HL-60/S4 treated with retinoic acid at 250 ng/mL for 4 days and 3 days (cell line): ENCODE results near the gene B9D1.

Source experiments
- in situ Hi-C: fragments of 300-500 bp; cut with MboI; formaldehyde crosslinking; loops from 2 replicates; pipeline ENCODE4 v1.7.0; 2022; ENCODE audit warnings: low sequenced_read_pairs

B9D1 gene

DNA sequence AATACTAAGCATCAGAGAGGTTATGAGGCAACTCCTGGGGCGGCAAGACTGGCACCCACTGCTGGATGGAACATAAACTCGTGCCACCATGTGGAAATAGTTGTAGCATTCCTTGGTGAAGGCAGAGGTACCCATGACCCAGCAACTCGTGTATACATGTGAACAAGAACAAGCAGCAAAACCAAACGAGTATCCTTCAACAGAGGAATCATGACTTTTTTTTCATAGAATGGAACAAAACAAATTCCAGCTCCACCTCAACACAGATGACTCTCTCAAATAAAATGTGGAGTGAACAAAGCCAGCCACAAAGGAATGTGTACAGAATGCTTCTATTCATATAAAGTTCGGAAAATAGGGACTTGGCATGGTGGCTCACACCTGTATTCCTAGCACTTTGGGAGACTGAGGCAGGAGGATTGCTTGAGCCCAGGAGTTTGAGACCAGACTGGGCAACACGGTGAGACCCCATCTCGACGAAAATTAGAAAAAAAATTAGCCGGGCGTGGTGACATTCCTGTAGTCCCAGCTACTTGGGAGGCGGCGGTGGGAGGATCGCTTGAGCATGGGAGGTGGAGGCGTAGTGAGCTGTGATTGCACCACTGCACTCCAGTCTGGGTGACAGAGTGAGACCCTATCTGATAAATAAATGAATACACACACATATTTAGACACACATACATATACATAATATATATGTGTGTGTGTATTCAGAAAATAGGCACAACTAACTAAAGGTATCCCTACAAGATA, 35.3 kb downstream of the B9D1 start:
- in situ Hi-C loops, result no loop called here

DNA sequence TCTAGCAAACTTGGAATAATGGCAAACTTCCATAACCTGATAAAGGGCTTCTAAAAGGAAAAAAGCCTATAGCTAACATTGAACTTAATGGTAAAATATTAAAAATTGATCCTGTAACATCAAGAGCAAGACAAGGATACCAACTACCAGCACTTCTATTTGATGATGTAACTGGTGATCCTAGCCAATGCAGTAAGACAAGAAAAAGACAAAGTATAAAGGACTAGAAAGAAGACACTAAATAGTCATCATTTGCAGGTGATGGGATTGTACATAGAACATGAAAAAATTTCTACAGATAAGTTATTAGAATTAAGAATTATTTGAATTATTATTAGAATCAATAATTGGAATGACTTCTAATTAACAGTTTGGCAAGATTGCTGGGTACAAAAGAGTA, 37.0 kb downstream of the B9D1 start:
- in situ Hi-C loops, result no loop called here

DNA sequence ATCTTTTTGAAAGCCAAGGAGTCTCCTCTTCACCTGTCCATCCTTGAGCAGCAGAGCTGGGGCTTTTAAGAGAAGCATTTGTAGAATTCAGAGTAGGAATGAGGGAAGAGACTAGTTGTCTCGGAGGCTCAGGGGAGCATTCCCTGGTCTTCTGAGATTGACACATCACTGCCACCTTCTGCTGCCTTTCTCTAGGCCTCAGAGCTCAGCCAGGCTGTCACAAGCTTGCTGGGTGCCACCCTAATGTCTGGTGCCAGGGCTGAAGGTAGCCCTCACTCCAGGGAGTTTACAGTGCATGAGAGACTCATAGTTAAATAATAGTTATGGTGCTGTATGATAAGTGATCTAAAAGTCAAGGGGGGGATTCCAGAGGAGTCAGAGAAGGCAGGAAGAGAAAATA, 39.7 kb downstream of the B9D1 start:
- in situ Hi-C loops, result no loop called here

DNA sequence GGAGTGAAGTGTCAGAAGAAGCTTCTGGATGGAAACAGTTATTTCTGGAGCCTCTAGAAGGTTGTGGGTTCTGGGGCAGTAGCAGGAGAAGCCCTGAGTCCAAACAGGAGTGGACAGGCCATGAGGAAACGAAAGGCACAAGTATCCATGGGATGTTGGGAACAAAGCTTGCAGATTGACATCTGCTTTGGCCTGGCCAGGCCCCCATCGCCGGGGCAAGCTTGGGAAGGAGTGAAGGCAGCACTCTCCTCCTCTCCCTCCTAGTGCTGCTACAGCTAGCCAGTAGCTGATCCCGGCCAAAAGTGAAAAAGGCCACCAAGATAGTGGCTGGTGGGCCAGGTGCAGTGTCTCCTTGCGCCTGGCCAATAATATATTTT, 40.4 kb downstream of the B9D1 start:
- in situ Hi-C loops, result no loop called here

DNA sequence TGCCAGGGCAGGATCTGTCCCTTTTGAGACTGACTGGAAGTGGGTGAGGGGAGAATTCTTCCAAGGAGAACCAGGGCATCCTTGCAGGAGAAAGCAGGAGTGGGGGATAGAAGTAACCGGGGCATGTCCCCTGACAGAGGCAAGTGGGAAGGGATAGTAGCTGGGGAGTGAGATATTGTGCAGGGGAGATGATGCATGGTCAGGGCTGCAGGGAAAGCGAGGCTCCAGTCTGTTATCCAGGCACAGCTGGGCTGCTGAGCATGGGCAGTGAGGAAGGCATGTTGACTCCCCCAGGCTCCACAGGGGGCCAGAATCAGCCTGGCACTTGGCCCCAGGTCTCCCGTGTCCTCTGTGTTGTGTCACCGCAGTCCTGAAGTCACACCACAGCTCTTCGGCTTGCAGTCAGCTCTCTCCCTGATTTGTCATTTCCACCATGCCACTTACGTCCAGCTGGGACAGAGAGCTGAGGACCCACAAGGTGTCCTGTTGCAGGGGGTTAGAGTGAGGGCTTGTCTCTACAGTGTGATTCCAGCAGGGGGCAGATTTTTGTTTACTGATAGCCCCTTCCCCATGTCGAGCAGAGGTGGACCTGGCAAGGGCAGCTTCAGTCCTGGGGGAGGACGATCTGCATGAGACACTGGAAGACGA, 40.9 kb downstream of the B9D1 start:
- in situ Hi-C loops, result no loop called here

DNA sequence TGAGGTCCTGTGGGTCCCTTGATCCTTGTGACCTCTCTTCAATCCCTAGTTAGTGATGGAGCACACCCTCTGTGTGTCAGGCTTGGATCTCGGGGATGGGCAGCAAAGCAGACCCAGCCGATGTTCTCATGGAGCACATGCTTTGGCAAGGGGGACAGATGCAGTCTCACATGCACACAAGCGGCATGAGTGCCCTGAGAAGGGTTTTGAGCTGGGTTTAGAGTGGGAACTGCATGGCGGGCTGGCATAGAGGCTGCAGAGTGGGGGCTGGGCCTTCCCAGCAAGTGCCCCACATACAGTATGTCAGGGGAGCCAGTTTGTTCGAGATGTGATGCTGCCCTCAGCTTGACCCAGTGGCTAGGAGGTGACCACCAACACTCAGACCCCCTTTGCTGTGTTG, 41.6 kb downstream of the B9D1 start:
- in situ Hi-C loops, result no loop called here

DNA sequence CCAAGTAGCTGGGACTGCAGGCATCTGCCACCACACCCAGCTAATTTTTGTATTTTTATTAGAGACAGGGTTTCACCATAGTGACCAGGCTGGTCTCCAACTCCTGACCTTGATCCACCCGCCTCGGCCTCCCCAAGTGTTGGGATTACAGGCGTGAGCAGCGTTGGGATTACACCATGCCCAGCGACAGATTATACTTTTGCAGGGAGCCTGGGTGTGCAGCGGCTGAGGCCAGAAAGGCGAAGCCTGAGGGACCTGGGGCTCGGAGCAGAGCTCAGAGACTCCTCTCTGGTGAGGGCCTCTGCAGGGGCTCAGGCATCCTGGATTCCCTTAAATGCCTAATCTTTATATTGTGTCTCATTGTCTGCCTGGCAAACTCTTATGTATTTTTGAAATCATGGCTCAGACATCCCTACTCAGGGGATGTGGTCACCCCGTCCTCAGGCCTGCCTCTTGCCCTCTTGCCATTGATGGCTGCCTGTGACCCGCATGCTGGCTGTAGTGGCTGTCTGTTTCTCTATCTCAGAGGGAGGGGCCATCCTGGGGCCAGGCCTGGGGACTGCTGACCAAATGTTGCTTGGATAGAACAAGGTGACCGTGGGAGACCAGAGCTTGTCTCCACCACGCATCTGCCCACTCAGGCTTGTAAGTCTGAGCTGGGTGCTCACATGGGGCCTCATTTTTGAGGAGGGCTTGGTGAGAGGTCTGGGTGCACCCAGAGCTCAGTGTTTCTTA, 42.6 kb downstream of the B9D1 start:
- in situ Hi-C loops, result no loop called here

DNA sequence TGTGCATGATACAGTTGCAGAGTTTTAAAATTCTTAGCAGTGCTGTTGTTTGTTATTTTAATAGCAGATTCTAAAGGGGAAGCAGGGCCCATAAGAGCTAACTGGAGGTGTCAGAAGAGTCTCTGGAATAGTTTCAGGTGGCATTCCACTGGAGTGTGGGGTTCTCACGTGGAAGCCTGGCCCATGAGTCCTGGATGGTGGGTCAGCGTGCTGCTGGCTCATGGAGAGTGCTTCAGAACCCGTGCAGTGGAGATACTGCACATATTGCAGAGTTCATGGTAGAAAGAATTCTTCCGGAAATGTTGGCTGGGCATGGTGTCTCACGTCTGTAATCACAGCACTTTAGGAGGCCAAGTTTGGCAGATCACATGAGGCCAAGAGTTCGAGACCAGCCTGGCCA, 43.9 kb downstream of the B9D1 start:
- in situ Hi-C loops, result no loop called here

DNA sequence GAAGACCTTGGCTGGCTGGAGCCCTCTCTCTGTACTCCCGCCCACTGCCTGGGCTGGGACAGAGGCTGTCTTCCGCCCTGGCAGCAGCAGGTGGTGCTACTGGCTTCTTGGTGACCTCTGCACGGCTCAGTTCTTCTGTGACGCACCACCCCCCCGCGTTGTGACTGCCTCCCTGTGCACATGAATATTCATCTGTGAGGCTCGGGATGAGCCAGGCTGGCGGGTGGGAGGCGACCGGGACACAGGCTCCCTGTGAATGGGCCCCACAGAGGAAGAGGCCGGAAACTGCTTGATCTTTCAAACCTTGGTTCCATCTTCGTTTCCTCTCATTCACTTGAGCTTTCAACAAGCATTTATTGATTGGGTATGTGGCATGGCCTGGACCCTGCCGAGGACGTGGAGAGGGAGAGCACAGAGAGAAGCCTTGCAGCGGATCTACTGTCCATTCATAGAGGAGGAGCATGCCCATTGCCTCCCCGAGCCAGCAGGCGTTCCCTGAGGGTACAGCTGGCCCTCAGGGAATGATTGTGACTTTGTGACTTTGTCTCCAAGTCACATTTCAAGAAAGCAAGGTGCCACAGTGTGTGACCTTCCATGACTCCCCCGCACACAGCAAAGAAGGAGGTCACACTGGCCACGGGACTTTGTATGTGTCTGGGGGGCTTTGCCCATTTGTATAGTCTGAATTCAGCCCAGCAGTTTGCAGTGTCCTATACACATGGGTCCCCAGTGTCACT, 45.0 kb downstream of the B9D1 start:
- in situ Hi-C loops, result no loop called here

DNA sequence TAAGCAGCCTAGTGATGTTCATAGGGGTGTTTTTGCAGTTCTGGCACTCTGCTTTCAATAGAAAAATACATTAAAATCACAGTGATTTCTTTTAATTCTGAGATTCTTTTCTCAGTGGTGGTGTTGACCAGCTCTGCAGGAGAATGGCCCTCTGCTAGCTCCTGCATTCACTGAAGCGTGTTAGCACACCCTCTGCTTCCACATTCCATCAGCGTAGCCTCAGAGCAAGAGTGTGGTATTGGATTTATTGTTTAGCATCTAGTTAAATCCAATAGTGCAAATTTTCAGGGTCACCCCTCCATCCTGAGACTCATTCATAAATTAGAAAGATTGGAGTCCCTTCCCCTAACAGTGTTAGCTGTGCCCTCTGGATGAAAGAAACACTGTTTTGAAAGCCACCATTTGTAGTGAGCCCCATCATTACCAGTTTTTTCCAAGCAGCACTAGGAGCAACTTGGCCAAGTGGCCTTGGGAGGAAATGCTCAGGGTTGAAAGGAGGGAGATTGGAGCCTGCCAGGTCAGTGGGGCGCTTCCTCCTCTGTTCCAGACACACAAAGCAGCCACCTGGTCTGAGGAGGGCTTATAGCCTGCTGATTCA, 45.7 kb downstream of the B9D1 start:
- in situ Hi-C loops, result no loop called here

DNA sequence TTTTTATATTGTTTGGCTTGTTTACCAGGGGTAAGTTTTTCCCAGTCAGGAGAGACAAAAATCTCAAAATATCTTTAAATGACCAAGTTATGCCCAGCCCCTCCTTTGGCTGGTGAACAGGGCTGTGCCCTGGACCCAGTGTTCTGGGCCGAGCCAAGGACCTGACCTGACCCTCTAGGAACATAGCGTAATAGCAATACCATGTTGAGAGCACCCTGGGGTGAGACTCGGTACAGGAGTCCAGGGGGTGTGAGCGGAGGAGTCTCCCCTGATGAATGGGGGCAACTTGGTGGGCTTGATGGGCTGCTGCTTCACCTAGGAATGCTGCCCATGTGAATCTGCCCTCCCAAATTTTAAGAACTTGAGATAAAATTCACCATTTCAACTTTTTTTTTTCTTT, 47.4 kb downstream of the B9D1 start:
- in situ Hi-C loops, result no loop called here

DNA sequence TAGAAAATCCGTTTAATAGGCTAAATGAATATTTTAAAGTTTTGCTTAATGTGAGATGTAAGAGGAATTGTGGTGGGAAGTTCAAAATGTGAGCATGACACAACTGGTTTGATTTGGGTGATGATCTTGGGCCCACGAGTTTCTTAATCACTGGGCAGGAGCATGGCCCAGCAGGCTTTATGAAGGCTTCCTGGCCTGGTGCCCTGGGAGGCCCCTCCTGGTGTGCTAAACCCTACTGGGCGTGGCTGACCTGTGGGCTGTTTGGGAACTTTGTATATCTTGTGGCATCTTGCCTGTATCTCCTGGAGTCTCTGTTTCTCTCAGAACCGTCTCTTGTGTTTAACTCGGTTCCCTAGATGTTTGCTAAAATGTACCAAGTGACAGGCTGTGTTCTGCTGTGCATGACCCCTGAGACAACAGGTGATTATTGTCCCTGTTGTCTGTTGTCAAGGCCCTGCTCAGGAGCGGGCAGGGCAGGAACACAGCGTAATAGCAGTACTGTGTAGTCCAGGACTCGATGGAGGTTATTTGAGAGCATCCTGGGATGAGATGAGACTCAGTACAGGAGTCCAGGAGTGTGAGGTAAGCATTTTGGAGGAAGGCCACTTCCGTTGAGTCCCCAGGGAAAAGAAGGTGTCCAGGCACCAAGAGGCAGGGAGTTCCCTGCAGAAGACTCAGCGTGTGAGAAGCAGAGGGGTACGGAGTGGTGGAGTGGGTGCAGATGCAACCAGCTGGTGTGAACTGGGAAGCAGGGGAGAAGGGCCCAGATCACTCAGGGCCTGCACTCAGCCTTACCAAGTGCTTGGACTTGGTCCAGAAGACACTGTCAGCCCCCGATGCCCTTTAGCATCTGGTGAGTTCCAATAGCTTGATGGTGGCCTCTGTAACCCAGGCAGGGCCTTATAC, 48.5 kb downstream of the B9D1 start:
- in situ Hi-C loops, result no loop called here

DNA sequence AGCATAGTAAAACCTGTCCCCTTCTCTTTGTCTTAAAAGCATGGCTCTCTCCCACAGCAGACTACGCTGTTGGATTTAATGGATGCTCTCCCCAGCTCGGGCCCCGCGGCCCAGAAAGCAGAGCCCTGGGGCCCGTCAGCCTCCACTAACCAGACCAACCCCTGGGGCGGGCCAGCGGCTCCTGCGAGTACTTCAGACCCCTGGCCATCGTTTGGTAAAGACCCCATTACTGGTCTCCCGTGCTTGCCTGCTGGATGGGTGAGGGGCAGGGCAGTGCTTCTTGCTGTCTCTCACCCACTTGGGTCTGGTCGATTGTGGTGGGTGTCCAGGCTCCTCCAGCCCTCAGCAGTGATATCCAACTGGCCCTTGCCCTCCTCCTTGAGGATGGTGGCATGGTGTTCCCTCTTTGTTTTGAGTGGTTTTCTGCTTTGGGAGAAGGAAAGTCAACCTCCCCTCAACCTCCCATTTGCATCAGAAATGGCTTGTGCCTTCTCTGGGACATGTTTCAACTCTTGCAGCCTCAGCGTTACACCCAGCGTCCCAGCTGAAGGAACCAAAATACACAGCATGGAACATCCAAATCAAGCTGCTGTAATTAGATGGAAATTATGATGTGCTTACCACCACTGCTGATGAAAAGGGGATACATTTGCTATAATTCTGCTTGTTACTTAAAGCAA, 49.3 kb downstream of the B9D1 start:
- in situ Hi-C loops, result no loop called here

DNA sequence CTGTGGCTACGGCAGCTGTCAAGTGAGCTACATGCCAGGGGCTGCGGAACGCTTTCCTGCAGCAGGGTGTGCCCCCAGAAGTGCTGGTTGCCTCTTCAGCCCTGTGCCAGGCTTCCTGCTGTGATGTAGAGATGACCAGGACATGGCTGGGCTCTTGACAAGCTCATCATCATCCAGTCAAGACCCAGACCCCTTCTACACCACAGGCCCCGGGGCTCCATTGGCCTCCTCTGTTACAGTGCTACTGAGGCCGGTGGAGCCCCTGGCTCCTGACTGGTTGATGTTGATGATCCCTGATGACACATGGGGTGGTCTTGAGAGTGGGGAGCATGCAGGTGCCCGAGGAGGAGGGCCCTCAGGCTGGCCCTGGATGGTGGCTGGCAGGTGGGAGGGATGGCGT, 50.1 kb downstream of the B9D1 start:
- in situ Hi-C loops, result no loop called here

DNA sequence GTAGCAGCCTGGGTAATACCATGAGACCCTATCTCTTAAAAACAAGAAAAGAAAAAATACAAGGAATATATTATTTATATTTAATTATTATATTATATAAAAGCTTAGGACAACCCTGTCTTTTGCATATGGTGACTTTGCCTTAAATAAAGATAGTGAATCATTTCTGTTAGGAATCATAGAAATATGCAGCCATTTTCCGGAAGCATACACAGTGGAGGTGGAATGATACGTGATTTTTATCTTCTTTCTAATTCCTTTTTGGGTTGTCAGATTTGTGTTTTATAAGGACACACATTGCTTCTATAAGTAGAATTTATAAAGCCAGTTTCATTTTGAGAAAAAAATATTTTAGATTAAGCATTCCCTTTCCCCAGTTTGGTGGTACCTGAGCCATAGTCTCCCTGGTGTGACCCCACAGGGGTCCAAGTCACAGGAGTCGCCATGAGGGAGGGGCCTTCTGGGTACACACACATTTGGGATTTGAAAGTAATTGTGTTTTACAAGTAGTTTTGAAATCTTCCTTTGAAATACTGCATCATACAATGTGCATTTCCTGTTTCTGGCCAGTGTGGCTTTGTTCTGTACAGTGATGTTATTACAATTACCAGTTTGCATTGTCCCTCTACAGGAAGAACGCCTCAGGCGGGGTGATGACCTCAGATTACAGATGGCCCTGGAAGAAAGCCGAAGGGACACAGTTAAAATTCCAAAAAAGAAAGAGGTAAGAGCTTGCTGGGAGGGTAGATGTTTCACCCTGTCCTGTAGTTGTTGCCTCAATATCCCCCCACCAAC, 50.9 kb downstream of the B9D1 start:
- in situ Hi-C loops, result no loop called here

DNA sequence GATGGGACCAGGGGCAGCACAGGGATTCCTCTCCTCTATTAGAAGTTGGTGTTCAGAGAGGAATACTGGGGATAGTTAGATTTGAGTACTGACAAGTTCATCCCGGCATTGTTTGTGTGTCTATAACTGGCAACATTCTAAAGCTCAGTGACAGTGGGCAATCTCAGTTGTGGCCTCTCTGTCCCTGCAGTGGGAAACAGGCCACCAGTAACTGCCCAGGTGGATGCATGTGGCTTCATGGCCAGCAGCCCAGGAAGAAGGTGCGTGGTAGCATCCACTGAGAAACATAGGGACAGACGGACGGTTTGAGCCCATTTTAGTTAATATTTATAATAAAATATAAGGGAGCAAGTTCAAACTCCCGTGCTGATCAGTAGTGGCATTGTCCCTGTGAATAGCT, 51.5 kb downstream of the B9D1 start:
- in situ Hi-C loops, result no loop called here

DNA sequence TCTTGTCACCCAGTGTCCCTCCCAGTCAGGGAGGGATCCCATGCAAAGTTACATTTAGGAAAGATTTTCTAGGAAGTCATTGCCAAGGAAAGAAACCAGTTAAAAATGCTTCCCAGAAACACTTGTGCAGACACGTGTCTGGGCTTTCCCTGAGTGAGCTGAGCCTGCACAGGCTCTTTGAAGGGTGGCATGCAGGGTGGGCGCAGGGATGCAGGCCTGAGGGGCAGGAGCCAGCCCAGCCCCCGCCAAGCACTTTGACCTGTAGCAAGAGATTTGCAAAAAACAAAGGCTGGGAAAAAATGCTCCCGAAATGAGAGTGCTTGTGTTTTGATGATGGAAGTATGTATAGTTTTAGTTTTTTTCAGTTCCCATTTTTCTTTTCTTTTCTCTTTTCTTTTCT, 52.4 kb downstream of the B9D1 start:
- in situ Hi-C loops, result no loop called here

DNA sequence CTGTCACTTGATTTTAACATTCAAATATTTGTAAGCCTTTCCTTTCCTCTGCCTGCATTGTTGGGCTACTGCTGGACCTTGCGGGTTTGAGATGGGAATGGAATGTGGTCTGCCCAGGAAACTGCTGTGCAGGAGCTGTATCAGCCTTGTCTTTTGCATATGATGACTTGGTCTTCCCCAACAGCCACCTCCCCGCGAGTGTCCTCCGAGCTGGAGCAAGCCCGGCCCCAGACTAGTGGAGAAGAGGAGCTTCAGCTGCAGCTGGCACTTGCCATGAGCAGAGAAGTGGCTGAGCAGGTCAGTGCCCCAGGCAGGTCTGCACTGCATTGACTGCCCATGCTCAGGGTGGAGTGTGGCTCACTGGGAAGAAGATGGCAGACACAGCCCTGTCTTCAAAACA, 52.8 kb downstream of the B9D1 start:
- in situ Hi-C loops, result no loop called here

DNA sequence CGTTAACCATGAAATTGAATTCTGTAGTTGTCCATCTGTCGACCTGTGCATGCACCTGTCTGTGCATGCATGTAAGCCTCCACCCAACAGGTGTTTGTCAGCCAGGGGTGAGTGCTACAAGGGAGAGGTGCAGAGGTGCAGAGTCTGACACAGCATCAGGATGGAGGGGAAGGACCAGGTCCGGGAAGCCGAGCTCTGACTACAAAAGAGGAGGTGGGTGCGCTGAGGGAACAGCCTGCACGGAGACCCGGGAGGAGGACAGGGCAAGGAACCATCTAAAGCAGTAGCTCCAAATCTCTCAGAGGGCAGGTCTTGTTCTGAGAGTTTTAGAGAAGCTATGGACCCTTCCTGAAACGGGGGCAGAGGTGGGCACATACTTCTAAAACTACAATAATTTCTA, 54.1 kb downstream of the B9D1 start:
- in situ Hi-C loops, result no loop called here
